HG03521 (cell line): ENCODE results near the gene PLSCR2.
A peak's percentile ranks its signal among the peaks of the same experiment; 100 is the strongest.
"Not testable (repeated sequence)": the region's sequence is repeated elsewhere in the genome, so short reads cannot be mapped to it uniquely, and the experiment has no call there.

ENCODE experiments used
- ATAC-seq: cut with Tn5 transposase; IDR thresholded peaks from one replicate; pipeline ENCODE4 v1.9.1; 2021; ENCODE audit warnings: mild to moderate bottlenecking, moderate library complexity; ENCODE audit not compliant: unreplicated experiment

The PLSCR2 gene, protein sequence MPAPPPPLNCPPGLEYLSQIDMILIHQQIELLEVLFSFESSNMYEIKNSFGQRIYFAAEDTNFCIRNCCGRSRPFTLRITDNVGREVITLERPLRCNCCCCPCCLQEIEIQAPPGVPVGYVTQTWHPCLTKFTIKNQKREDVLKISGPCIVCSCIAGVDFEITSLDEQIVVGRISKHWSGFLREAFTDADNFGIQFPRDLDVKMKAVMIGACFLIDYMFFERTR

DNA sequence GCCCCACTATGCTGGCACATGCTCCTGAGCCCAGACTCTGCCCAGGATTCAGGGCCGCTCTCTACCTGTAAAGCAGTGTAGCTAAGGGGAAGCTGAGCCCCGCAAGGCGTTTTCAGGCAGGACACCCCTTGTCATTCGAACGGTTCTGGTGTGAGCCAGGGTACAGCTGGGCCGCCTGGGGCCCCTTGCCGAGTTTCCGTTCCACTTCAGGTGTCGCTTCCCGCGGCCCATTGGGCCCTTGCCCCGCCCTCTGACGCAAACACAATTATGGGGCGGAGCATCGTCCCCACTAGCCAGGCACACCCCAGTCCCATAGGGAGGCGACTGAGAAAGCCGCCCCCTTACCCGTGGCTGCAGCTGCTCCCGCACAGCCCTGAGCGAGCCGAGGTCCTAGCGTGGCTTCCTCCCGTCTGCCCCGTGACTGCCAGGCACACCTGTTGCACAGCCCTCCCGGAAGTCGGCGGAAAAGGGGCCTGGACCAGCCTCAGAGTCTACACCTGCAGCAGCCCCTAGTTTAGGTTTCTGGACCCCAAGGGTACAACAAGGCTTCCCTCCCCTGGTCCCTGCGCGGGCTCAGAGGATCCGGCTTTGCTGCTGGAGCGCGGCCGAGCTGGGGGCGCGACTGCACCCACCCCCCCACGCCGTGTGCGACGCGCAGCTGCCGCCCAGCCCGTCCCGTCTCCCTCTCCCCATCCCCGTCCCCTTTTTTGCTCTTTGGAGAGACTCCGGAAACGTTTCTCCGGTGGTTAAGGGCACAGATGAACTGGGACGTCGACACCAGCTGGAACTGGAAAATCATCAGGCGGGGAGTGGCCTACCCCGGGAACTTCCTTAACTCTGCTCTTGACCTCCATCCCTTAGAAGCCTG is at the start of gene PLSCR2:
PLSCR2 (minus strand) TSS at position 412 of the 868 bp plus-strand sequence. CDS start 9,657 bp downstream, outside the sequence.
- peak; percentile 96 for ATAC-seq

DNA sequence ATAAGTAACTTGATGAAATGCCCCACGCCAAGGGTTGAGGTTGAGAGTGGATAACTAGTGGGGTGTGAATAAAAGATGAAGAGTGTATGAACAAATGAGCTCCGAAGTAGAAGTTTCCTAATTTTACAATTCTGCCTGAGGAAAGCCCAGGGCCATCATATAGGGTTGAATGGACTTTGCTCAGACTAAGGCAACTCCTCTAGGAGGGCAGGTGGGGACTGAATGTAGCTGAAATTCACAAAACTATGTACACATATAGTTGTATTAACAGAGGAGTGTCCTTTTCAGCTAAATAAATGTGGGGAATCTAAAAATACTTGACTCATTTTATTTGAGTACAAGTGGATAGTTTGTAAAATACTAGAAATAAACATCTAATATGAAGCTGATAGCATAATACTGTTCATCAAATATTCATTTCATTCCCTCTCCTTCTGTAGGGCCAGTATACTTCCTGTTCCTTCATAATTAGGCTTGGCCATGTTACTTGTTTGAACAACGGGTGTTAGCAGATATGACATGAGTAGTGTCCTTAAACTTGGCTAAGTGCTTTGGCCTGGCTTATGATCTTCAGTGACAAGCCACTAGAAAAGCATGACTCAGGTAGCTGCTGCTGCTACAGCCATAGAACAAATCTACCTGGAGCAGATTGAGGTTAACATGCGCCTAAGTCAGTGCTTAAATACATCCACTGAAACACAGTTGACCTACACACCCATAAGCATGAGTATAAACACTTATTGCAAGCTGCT is 48.5 kb upstream of the PLSCR2 start:
- no peak for ATAC-seq

DNA sequence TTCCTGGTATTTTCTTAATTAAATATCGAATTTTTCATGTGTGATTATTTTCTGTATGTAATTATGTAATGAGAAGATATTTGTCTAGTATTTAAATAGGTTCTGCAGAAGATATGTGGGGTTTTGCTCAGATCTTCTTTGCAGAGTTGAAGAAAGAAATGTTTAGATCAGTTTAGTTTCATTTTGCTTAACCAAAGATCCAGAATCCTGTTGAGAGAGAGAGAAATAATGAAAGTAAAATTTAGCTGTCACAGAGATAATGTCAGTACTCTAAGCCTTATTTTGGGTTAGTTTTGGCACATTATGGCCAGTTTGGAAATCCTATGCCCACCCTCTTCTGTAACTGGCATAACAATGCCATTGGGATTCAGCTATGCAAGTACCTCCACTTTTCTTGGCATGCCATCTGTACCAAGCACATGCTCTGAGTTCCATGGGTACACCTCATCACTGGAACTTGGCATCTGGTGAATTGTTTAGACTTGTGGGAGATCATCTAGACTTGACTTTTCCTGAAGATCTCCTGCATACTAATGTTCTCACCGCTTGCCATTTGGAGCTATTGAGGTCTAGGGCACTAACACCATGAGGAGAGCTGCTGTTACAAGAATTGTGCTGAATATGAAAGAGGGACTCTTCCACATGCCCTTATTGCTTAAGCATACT is 44.2 kb upstream of the PLSCR2 start:
- no peak for ATAC-seq

GRCh38 chr3:146511402-146512134 is 42.2 kb upstream of the PLSCR2 start:
- ATAC-seq, result no peak

DNA sequence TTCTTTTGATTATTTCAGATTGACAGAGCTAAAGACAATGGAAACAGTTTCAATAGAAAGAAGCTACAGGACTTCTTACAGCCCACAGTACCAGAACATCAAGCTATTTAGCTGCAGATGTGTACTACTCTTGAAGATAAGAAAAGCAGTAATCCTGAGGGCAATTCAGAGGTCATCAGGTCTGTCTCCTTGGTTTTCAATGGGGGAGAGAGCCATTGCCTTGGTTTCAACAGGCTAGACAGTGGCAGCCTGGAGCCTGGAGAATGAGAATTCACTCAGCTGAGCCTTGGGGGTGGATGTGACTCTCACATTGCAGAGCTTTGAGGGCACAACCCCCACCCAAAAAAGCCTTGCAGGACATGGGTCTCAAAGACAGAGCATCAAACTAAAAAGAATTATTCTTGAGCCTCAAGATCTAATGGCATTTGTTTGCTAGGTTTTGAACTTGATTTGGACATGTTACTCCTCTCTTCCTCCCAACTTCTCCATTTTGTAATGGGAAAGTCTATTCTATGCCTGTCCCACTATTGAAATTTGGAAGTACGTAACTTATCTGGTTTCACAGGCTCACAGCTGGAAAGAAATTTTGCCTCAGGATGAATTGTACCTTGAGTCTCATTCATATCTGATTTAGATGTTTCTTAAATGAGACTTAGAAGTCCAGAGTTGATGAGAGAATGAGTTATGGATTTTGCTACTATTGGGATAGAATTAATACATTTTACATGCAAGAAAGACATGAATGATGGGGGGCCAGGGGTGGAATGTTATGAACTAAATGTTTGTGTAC is 38.2 kb upstream of the PLSCR2 start:
- no peak for ATAC-seq

- no peak for ATAC-seq
These were observed 36.2 kb upstream of the PLSCR2 start for GRCh38 chr3:146505516-146505915.

DNA sequence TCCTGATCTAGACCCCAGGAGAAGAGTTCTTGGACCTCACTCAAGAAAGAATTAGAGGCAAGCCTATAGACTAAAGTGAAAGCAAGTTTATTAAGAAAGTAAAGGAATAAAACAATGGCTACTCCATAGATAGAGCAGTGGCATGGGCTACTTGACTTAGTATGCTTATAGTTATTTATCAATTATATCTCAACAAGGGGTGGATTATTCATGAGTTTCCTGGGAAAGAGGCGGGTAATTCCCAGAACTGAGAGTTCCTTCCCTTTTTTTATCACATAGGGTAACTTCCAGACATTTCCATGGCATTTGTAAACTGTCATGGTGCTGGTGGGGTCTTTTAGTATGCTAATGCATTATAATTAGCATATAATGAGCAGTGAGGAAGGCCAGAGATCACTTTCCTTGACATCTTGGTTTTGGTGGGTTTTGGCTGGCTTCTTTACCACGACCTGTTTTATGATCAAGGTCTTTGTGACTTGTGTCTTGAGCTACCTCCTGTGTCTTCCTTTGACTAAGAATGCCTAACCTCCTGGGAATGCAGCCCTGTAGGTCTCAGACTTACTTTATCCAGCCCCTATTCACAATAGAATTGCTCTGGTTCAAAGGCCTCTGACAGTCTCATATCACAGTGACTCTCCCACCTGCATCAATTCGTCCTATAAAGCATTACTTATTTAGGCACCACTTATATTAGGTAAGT is 35.3 kb upstream of the PLSCR2 start:
- no peak for ATAC-seq

DNA sequence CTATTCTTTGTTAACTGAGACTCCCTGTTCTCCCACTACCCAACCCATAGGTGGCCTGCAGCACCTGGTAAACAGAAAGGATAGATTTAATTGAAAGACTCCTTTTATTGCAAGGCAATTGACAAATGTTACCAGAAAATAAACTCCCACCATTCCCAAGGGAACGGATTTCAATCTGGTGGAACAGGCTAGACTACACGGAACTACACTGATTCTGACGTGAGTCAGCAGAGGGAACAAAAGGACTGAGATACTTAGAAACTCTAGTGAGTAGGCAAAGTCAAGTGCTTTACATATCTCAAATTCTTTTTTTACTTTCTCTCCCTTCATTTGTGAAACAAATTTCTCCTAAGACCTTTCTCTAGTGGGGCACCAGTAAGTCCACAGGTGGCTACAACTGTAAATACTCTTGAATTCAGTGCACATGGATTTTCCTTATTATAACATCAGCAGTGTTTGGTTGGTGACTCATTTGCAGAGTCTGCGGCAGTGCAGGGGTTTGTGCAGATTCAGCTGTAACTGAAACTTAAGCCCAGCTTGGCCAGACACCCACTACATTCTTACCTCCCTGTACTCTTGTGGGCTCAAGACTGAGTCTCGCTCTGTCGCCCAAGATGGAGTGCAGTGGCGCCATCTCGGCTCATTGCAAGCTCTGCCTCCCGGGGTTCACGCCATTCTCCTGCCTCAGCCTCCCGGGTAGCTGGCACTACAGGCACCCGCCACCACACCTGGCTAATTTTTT is 34.3 kb upstream of the PLSCR2 start:
- peak; percentile 98 for ATAC-seq

DNA sequence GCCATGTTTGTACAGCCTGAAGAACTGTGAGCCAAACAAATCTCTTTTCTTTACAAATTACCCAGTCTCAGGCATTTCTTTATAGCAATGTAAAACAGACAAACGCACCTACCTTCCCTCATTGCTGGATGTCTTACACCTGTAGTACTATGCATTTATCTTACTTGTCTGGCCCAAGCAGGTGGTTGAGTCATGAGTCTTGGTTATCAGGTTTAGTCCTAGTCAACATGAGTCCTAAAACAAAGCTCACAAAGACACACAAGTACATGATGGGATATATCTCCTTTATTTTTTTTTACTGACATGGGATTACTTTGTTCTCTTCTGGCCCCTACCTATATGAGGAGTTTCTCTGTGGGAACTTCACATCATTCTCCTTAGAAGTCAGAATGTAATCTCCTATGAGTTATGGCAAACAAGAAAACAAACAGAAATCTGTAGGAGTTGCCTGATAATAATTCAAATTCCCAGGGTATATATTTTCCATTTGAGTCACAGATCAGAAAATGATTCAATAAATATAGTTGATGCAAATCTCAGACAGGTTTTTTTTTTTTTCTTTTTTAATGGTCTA is 33.6 kb upstream of the PLSCR2 start:
- ATAC-seq, result no peak

DNA sequence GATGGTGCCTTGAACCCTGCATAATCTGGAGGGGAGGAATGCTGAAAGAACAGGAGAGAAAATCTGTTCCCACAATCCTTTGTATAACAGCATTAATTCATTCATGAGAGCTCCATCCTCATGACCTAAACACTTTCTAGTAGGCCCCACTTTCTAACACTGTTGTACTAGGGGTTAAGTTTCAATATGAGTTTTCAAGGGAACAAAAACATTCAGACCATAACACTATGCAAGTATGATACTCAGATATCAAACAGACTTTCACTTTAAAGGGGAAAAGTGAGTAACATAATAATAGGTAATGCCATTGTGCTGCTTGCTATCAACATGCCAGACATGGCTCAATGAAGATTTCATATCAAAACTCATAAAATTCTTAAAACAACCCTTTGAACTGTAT is 32.4 kb upstream of the PLSCR2 start:
- ATAC-seq, result no peak

DNA sequence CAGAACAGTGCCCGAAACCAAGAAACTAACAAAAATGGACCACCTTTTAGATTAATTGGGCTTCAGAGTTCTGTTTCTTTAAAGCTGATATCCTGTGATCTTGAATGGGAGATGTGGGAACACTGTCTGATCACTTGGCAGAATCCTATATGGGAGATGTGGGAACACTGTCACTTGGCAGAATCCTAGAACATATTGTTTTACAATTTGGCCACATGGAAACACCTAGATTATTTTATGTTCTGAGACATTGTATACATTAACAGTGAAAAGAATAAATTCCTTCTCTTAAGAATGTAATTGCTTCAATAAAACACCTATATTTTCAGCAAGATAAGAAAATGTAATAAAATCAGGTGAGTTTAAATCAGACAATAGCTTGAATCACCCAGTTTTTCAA is 30.3 kb upstream of the PLSCR2 start:
- ATAC-seq, result no peak

- no peak for ATAC-seq
These were observed 28.8 kb upstream of the PLSCR2 start for GRCh38 chr3:146498002-146498736.

DNA sequence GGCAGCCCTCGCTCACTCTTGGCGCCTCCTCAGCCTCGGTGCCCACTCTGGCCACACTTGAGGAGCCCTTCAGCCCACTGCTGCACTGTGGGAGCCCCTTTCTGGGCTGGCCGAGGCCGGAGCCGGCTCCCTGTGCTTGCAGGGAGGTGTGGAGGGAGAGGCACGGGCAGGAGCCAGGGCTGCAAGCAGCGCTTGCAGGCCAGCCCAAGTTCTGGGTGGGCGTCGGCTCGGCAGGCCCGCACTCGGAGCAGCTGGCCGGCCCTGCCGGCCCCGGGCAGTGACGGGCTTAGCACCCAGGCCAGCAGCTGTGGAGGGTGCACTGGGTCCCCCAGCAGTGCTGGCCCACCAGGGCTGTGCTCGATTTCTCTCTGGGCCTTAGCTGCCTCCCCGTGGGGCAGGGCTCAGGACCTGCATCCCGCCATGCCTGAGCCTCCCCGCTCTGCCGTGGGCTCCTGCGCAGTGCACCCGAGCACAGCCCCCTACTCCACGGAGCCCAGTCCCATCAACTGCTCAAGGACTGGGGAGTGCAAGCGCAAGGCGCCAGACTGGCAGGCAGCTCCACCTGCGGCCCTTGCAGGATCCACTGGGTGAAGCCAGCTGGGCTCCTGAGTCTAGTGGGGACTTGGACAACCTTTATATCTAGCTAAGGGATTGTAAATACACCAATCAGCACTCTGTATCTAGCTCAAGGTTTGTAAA is 27.9 kb upstream of the PLSCR2 start:
- not testable (repeated sequence) for ATAC-seq

DNA sequence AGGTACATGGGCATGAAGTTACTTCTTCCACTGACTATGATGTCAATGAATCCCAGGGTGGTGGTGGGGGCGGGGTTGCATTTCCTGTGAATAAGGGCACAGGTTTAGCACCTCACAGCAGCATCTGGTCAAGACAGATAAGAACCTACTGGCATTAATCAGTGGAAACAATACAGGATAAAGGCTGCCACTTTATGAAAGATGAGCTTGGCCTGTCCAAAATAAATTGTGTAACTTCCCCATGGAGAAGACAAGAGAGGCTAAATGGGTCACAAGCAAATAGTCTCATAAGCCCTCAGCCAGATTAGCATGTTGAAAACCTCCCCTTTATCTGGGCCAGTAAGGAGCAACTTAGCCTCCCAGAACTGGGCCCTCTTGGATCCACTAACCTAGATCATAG is 27.4 kb upstream of the PLSCR2 start:
- no peak for ATAC-seq

- ATAC-seq, result no peak
These were observed 26.9 kb upstream of the PLSCR2 start for GRCh38 chr3:146496251-146496650.

- ATAC-seq, result no peak
These were observed 24.4 kb upstream of the PLSCR2 start for GRCh38 chr3:146493761-146494160.

DNA sequence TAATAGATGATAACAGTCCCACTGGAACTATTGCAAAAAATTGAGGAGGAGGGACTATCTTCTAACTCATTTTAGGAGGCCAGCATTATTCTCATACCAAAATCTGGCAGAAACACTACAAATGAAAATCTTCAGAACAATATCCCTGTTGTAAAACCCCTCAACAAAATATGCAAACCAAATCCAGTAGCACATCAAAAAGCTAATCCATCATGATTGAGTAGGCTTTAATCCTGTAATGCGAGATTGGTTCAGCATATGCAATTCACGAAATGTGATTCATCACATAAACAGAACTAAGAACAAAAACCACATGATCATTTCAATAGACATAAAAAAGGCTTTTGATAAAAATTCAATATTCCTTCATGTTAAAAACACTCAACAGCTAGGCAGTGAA is 23.9 kb upstream of the PLSCR2 start:
- no peak for ATAC-seq
